ENCODE results near the gene HSPA12B.

DNA sequence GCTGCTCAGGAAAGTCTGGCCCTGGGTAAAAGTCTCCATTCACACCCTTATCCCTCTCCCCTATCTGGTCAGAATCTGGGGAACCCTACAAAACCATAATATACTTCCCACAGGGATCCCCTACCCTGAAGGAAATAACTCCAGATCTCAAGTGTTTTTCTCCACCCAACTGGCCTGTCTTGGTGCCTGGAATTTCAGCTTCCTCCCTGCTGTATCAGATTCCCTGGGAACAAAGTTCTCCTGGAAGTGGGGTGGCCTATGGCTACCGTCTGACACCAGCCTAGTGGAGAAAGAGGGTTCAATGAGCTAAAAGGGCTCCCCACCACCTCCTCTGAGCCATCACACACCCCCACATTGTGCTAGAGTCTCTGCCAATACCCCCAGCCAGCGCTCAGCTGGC is 15.0 kb downstream of the HSPA12B start:
- TF ChIP-seq, protein P1, sequence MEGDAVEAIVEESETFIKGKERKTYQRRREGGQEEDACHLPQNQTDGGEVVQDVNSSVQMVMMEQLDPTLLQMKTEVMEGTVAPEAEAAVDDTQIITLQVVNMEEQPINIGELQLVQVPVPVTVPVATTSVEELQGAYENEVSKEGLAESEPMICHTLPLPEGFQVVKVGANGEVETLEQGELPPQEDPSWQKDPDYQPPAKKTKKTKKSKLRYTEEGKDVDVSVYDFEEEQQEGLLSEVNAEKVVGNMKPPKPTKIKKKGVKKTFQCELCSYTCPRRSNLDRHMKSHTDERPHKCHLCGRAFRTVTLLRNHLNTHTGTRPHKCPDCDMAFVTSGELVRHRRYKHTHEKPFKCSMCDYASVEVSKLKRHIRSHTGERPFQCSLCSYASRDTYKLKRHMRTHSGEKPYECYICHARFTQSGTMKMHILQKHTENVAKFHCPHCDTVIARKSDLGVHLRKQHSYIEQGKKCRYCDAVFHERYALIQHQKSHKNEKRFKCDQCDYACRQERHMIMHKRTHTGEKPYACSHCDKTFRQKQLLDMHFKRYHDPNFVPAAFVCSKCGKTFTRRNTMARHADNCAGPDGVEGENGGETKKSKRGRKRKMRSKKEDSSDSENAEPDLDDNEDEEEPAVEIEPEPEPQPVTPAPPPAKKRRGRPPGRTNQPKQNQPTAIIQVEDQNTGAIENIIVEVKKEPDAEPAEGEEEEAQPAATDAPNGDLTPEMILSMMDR (tag by site-specific recombination; IDR thresholded peaks at IDR 0.05): no peak
- no peak for TF ChIP-seq ZNF501 (tag by site-specific recombination; IDR thresholded peaks at IDR 0.05)
- no peak for TF ChIP-seq ZNF114 (tag by site-specific recombination; IDR thresholded peaks at IDR 0.05)
- no peak for TF ChIP-seq TCF7L2 (IDR thresholded peaks at IDR 0.05; ENCODE audit: borderline replicate concordance, low read depth, low read length)
- TF ChIP-seq, protein P2, sequence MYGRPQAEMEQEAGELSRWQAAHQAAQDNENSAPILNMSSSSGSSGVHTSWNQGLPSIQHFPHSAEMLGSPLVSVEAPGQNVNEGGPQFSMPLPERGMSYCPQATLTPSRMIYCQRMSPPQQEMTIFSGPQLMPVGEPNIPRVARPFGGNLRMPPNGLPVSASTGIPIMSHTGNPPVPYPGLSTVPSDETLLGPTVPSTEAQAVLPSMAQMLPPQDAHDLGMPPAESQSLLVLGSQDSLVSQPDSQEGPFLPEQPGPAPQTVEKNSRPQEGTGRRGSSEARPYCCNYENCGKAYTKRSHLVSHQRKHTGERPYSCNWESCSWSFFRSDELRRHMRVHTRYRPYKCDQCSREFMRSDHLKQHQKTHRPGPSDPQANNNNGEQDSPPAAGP (tag by site-specific recombination; IDR thresholded peaks at IDR 0.05): no peak
- TF ChIP-seq REST (tag by site-specific recombination; IDR thresholded peaks at IDR 0.05): no peak
- TF ChIP-seq, protein P3, sequence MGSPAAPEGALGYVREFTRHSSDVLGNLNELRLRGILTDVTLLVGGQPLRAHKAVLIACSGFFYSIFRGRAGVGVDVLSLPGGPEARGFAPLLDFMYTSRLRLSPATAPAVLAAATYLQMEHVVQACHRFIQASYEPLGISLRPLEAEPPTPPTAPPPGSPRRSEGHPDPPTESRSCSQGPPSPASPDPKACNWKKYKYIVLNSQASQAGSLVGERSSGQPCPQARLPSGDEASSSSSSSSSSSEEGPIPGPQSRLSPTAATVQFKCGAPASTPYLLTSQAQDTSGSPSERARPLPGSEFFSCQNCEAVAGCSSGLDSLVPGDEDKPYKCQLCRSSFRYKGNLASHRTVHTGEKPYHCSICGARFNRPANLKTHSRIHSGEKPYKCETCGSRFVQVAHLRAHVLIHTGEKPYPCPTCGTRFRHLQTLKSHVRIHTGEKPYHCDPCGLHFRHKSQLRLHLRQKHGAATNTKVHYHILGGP (tag by site-specific recombination; IDR thresholded peaks at IDR 0.05): no peak
- TF ChIP-seq ZNF350 (tag by site-specific recombination; IDR thresholded peaks at IDR 0.05): no peak
- no peak for TF ChIP-seq ZNF311 (tag by site-specific recombination; IDR thresholded peaks at IDR 0.05; ENCODE audit: borderline replicate concordance)
- no peak for TF ChIP-seq ATF2 (tag by site-specific recombination; IDR thresholded peaks at IDR 0.05; ENCODE audit: low read depth)
- no peak for TF ChIP-seq ZNF639 (tag by site-specific recombination; IDR thresholded peaks at IDR 0.05)
- TF ChIP-seq ZNF544 (tag by site-specific recombination; IDR thresholded peaks at IDR 0.05): no peak
